Hematopoietic multipotent progenitor cell treated with erythropoietin and hydrocortisone succinate and interleukin-3 and kit ligand, for 17 days (in vitro differentiated cells): Measurements from ENCODE around the gene SLC9A7.
"Not testable (repeated sequence)": the region's sequence is repeated elsewhere in the genome, so short reads cannot be mapped to it uniquely, and the experiment has no call there.

ENCODE experiments used
- DNase-seq: peaks from one replicate; pipeline ENCODE4 v3.0.0-alpha.2; 2015; ENCODE audit warnings: low spot score

The SLC9A7 gene

DNA sequence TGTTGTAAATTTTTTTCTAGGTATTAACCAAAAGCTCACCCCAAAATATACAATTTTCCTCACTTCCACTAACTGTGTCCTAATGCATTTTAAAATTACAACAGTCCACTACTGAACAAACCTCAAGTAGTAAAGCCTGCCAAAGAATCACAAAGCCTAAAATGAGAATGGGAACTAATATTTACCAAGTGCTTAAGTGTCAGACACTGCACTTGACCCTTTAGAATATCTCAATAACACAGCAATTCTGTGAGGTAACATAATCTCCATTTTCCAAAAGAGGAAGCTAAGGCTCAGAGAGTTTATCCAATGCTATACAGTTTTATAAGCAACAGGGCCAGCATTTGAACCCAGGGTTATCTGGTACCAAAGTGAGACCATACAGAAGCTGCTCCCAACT lies 4.9 kb downstream of the SLC9A7 start:
- no peak for DNase-seq

- DNase-seq, result no peak
Measured at GRCh38 chrX:46750889-46751288, 8.0 kb downstream of the SLC9A7 start.

DNA sequence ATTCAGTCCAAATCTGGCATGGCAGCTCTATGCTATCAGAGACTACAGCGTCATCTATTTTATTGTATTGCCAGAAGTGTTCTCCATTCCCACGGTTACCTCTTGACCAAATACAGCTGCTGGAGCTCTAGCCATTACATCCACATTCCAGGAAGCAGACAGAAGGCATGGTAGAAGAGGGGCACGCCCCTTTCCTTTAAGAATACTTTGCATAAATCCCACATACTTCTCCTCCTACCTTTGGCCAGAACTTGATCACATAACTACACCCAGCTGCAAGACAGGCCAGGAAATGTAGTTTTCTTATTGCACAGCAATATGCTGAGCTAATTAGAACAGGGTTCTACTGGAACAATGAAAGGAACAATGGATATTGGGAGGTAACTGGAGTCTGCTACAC lies 14.9 kb downstream of the SLC9A7 start:
- DNase-seq, result no peak

DNA sequence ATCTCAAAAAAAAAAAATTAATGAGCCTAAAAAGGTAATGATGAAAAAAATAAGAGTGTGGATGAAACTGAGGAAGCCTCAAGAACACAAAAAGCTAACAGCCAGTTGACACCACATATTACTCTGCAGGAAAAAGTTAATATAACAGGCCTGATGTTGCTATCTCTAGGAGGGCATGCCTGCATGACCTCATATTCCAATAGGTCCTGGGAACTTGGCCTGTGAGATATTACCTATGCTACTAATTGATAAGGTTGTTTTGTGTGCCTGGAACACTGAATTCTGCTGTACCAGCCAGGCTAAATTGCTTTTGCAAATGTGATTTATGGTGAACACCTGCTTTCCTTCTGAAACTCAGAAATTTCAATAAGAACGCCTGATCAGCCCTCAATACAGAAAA lies 15.9 kb downstream of the SLC9A7 start:
- no peak for DNase-seq

DNA sequence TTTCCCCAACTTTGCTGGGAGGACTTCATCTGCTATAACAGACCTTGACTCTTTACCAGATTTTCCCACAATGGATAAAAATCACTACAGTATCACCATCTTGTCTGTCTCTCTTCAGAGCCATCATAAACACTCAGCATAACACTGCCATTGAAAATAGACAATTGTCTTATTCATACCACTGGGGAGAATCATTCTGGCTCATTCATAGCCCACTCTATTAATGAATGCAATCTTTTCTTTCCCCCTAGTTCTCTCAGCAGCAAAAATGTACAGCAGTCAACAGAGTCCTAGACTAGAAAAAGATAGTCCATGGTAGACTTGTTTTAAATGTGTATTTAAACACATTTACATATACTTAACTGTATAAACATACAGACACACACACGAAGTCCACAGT lies 19.2 kb downstream of the SLC9A7 start:
- no peak for DNase-seq

GRCh38 chrX:46737462-46737861 lies 21.5 kb downstream of the SLC9A7 start:
- no peak for DNase-seq

DNA sequence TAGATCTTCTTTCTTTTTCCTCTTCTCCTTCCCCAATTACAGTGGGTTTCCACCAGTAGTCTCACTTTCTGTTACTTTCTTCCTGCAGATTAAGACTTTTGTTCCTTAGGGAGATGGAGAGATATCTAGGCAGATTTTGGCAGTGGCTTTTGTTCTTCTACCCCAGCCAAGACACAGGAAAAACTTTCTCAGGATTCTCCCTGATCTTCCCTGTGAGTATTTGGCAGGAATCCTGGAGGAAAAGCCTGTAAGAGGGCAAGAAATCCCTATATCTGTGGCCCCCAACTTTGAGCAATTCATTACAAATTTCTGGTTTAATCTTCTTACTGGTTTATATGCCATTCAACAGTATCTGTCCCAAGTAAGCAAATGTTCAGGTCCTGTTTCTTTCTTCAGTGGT lies 21.9 kb downstream of the SLC9A7 start:
- no peak for DNase-seq

DNA sequence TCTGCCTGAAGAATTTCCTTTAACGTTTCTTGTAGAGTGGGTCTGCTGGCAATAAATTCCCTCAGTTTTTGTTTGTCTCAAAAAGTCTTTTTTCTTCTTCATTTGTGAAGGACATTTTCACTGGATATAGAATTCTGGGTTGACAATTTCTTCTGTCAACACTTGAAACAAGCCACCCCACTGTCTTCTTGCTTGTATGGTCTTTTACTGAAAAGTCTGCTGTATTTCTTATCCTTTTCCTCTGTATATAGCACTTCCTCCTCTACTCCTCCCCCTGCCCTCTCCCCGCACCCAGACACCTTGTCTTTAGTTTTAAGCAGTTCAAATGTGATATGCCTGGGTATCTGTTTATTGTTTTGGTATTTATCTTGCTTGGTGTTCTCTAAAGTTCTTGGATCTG lies 23.3 kb downstream of the SLC9A7 start:
- DNase-seq, result no peak

- no peak for DNase-seq
Measured at GRCh38 chrX:46733226-46733625, 25.7 kb downstream of the SLC9A7 start.

DNA sequence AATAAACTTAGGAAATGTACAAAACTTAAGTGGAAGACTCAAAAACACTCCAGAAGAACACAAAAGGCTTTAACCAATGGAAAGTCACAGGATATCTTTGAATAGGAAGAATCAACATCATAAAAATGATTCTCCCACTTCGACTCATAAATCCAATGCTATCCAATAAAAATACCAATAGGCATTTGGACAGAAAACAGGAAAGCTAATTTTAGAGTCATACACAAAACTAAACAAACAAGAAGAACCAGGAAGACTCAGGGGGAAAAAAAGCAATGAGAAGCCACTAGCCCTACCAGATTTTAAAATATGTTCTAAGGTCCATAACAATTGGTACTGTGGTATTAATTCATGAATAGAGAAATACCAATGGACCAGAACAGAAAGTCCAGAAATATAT lies 28.2 kb downstream of the SLC9A7 start:
- no peak for DNase-seq

GRCh38 chrX:46727441-46727840 lies 31.5 kb downstream of the SLC9A7 start:
- no peak for DNase-seq

GRCh38 chrX:46723569-46723927 lies 35.4 kb downstream of the SLC9A7 start:
- not testable (repeated sequence) for DNase-seq

DNA sequence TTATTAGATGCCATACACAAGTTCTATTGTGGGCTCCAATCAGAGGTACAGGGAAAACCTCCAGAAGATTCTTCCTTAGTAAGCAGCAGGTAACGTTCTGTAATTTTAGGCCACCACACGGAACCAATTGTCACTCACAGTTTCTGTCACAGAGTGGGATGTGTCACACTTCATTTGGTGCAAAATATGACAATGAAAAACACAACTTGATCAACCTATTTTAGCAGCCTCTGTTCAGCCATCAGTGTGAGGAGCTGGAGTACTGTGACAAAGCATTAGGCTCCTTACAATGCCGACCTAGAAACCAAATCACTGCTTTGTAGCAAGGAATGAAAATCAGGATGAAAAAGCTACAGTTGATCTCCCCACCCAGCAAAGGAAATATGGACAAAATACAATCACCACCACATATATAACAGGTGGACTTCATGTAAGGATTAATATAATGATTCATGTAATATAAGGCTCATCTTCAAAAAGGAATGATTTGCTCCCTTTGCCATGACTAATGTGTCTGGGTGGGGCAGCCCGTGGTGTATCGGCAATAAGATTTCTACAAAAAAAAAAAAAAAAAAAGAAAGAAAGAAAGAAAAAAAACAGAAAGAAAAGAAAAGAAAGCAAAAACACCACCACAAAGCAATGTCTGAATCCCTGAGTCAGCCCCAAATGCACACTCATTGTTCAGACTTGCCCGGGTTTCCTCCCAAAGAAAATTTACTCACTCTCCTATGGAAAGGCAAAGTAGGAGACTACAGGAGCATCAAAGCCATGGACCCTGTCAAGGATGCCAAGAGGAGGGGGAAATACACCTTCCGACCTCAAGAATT lies 36.0 kb downstream of the SLC9A7 start:
- no peak for DNase-seq

GRCh38 chrX:46716796-46717195 lies 42.1 kb downstream of the SLC9A7 start:
- no peak for DNase-seq

GRCh38 chrX:46715997-46716396 lies 42.9 kb downstream of the SLC9A7 start:
- DNase-seq, result no peak

DNA sequence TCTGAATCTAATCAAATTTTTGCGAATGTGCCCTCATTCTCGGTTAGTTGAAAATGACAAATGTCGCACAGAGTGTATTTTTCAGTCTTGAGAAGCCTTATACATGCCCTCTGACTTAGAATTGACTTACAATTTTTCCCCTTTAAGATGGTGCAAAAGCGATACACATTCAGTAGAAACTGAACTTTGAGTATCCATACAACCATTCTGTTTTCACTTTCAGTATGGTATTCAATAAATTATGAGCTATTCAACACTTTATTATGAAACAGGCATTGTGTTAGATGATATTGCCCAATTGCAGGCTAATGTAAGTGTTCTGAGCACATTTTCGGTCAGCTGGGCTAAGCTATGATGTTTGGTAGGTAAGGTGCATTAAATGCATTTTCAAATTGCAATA lies 43.4 kb downstream of the SLC9A7 start:
- no peak for DNase-seq

DNA sequence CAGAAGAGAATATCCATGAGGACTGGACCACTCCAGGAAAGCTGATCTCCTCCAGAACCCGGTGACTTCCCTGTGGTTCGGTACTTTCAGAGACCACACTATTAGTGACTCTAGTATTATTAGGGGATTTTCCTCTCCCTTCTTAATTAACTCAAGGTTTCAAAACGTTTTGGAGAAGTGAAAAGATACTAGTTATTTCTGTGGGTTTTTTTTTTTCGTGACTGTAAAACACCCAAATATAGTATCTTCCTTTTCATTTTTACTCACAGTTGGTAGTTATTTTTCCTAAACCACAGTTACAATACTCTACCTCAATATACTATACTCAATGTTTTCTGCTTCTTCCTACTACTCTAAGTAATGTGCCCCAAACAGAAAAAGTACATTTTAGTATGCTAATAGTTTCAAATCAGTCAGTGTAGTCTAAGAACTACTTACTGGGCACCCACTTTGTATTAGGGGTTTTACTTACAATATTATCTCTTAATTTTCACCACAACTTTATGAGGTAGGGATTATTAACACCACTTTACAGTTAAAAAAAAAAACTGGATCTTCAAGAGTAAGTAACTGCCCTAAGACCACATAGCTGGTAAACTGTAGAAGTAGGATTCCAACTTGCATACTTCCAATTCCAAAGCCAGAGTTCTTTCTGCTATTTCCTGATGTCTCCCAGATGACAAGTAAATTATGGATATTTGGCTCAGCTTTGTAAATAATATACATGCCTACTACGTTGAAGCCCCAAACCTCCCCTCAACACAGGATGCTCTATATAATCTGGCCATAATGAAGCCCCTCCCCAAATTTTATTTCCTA lies 45.0 kb downstream of the SLC9A7 start:
- DNase-seq, result no peak

DNA sequence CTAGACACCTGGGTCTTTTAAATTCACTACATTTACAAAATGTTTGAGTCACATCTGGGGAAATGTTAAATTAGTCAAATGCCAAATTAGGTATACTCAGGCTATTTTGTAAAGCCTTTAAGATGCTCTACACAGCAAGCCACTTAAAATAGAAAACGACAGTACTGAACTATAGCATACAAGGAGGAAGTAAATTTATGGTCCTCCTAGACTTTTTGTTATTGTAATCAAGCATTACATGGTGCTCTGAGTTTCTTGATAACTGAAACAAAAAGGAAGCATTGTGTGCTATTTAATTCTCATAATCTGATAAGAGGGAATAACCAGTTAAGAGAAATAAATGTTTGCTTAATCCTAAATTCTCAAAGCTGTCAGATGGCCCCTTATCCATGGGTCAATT lies 46.2 kb downstream of the SLC9A7 start:
- DNase-seq, result no peak

DNA sequence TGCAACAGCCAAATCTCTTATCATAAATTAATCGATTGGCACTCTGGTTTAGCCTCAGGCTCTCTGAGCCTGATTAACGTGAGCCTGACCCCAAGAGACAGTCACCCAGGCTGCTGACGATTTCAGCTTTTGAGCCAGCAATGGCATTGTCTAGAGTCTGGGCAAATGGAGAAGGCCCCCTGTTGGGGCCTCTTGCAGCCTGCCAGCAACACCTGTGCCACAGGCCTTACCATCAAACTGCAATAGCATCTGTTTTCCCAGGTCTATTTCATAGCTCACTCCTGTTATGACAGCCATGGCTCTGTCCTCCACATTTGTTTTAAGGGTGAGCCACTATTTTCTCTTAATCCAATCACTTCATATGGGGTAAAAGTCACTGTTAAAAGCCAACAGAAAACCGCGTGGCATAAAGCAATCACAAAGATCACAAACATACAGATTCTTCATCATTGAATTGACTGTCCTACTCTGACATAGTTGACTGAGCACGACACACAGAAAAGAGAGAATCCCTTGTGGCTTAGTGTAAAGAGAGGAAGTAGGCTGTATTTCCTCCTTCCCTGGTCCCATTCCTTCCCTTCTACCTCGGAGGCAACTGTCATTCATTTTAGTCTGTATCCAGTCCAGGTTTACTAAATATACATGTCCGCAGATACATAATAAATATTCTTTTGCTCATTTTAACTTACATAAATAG lies 47.8 kb downstream of the SLC9A7 start:
- no peak for DNase-seq

DNA sequence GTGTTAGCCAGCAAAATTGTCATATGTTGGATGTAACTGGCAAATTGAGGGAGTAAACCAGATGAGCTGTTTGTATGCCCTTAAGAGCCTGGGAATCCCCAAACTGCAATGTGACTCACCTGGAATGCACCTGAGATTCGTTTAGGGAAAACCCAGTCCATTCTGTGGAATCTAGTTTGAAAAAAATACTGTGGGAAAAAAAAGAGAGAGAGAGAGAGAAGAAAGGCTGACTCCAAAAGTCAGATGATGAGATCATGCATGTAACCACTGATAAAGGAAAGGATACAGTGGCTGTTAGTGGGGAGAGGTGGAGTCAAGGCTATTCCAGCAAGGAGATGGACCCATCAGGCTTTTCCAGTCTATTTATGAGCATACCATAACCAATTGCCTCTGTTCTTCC lies 48.5 kb downstream of the SLC9A7 start:
- no peak for DNase-seq

GRCh38 chrX:46707274-46707965 lies 51.5 kb downstream of the SLC9A7 start:
- DNase-seq, result no peak

- no peak for DNase-seq
Measured at GRCh38 chrX:46704767-46705386, 54.0 kb downstream of the SLC9A7 start.
